GM12873 (cell line): ENCODE measurements around the gene LENG9.

Experiments
- CTCF ChIP-seq: IDR thresholded peaks from 2 replicates; pipeline ENCODE4 v1.5.1; 2012; ENCODE audit warnings: low read depth, mild to moderate bottlenecking, moderate library complexity, low read length, control low read depth; ENCODE audit not compliant: insufficient read depth; ENCODE audit errors: missing control alignments

The LENG9 gene

GRCh38 chr19:54489341-54489740 is 25.8 kb upstream of the LENG9 start:
- no peak for TF ChIP-seq CTCF

GRCh38 chr19:54485851-54486250 is 22.3 kb upstream of the LENG9 start:
- no peak for TF ChIP-seq CTCF

GRCh38 chr19:54484451-54484850 is 20.9 kb upstream of the LENG9 start:
- no peak for TF ChIP-seq CTCF

GRCh38 chr19:54482889-54483288 is 19.3 kb upstream of the LENG9 start:
- TF ChIP-seq CTCF = no peak

- TF ChIP-seq CTCF = peak; percentile 86
Observed at GRCh38 chr19:54481326-54481930, 17.9 kb upstream of the LENG9 start.

GRCh38 chr19:54480051-54480450 is 16.5 kb upstream of the LENG9 start:
- no peak for TF ChIP-seq CTCF

- peak; percentile 83 for TF ChIP-seq CTCF
Observed at GRCh38 chr19:54478677-54479266, 15.2 kb upstream of the LENG9 start.

- TF ChIP-seq CTCF = no peak
Observed at GRCh38 chr19:54477650-54478049, 14.1 kb upstream of the LENG9 start.
